ENCODE measurements around the gene DISC1.

The DISC1 gene

GRCh38 chr1:232017057-232017456, 390.5 kb downstream of the DISC1 start:
- DNase-seq = no peak

- no peak for DNase-seq
Measured at GRCh38 chr1:232017759-232018158, 391.2 kb downstream of the DISC1 start.

- DNase-seq = no peak
Measured at GRCh38 chr1:232018231-232019025, 391.8 kb downstream of the DISC1 start.

GRCh38 chr1:232019026-232019340, 392.4 kb downstream of the DISC1 start:
- no peak for DNase-seq

- DNase-seq = no peak
Measured at GRCh38 chr1:232020352-232020751, 393.8 kb downstream of the DISC1 start.

- DNase-seq = peak in 1 of 3 experiments; percentile 20
Measured at GRCh38 chr1:232029315-232029714, 402.7 kb downstream of the DISC1 start.

GRCh38 chr1:232031156-232031555, 404.6 kb downstream of the DISC1 start:
- DNase-seq = no peak

- DNase-seq = peak in 2 of 3 experiments; percentile 43 to 64
Measured at GRCh38 chr1:232033285-232033684, 406.7 kb downstream of the DISC1 start.

- DNase-seq = no peak
Measured at GRCh38 chr1:232034556-232034955, 408.0 kb downstream of the DISC1 start.

- peak in 1 of 3 experiments; percentile 7 for DNase-seq
Measured at GRCh38 chr1:232036181-232036933, 409.8 kb downstream of the DISC1 start.

GRCh38 chr1:232037774-232038388, 411.3 kb downstream of the DISC1 start:
- no peak for DNase-seq

GRCh38 chr1:232038706-232039677, 412.4 kb downstream of the DISC1 start:
- DNase-seq = peak; percentile 13 to 58 (median 45)

GRCh38 chr1:232040260-232040659, 413.7 kb downstream of the DISC1 start:
- no peak for DNase-seq

GRCh38 chr1:232044728-232045127, 418.1 kb downstream of the DISC1 start:
- no peak for DNase-seq

- DNase-seq = peak in 2 of 3 experiments; percentile 3 to 38
Measured at GRCh38 chr1:232045139-232045994, 418.8 kb downstream of the DISC1 start.

GRCh38 chr1:232046451-232047306, 420.1 kb downstream of the DISC1 start:
- DNase-seq = no peak

GRCh38 chr1:232047473-232047872, 420.9 kb downstream of the DISC1 start:
- DNase-seq = no peak

- no peak for DNase-seq
Measured at GRCh38 chr1:232048481-232048880, 421.9 kb downstream of the DISC1 start.

- no peak for DNase-seq
Measured at GRCh38 chr1:232049335-232049734, 422.7 kb downstream of the DISC1 start.

GRCh38 chr1:232057217-232057895, 430.8 kb downstream of the DISC1 start:
- DNase-seq = peak in 2 of 3 experiments; percentile 4 to 28

Measured in NCI-H1417 (cell line).